ENCODE data around the gene C12orf43.
"Not testable (repeated sequence)": the region's sequence is repeated elsewhere in the genome, so short reads cannot be mapped to it uniquely, and the experiment has no call there.

DNA sequence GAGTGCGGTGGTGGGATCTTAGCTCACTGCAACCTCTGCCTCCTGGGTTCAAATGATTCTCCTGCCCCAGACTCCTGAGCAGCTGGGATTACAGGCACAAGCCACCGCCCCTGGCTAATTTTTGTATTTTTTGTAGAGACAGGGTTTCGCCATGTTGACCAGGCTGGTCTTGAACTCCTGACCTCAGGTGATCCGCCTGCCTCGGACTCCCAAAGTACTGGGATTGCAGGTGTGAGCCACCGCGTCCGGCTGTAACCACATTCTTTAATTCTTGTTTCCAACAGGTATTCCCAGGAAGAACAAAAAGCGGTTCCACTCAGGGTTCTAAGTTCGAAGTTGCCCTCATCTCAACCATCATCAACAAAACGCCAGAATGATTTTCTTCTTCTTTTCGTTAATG is 48.3 kb upstream of the C12orf43 start:
- TF ChIP-seq CTCF (conservative IDR thresholded peaks at IDR 0.05; ENCODE audit: low read depth, low read length); EZH2phosphoT487 (IDR thresholded peaks at IDR 0.05; ENCODE audit: borderline replicate concordance, low read length); EZH2 (IDR thresholded peaks at IDR 0.05; ENCODE audit: low read length, unreplicated experiment): not testable (repeated sequence)
